ENCODE data around the gene R3HDM4. TPM values are rescaled to one million over a fixed set of nuclear protein-coding genes. Genes with fewer than 3 reads are reported as not detected.
A peak's percentile ranks its signal among the peaks of the same experiment; 100 is the strongest.

R3HDM4 gene
- polyA plus RNA-seq, 1 experiment = 24.0 TPM

- CTCF ChIA-PET = interaction anchor here (0.7 to 2.6 kb wide), 2 partner anchors 64 kb away, joined by 6 to 16 read pairs; partner anchors contain the start of gene WDR18
- Histone ChIP-seq H3K4me3 (ENCODE audit: low read depth, low read length) (no peak overlapping the region), H3K27ac (ENCODE audit: low read depth, low read length) (no peak overlapping the region), H3K9me3 (ENCODE audit: control insufficient read depth, insufficient read depth, low read length) (no peaks in the 10 kb centered on the region; the same call in 1 of the 2 replicates), H3K27me3 (ENCODE audit: control insufficient read depth, insufficient read depth, low read length) (peaks cover 27% of the 10 kb centered on the region)
- DNase-seq (ENCODE audit: low read depth, low spot score) = no peak
- TF ChIP-seq, protein P1, sequence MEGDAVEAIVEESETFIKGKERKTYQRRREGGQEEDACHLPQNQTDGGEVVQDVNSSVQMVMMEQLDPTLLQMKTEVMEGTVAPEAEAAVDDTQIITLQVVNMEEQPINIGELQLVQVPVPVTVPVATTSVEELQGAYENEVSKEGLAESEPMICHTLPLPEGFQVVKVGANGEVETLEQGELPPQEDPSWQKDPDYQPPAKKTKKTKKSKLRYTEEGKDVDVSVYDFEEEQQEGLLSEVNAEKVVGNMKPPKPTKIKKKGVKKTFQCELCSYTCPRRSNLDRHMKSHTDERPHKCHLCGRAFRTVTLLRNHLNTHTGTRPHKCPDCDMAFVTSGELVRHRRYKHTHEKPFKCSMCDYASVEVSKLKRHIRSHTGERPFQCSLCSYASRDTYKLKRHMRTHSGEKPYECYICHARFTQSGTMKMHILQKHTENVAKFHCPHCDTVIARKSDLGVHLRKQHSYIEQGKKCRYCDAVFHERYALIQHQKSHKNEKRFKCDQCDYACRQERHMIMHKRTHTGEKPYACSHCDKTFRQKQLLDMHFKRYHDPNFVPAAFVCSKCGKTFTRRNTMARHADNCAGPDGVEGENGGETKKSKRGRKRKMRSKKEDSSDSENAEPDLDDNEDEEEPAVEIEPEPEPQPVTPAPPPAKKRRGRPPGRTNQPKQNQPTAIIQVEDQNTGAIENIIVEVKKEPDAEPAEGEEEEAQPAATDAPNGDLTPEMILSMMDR (IDR thresholded peaks at IDR 0.05; ENCODE audit: low read depth, low read length) = no peak
- POLR2A ChIA-PET = no interaction called here
These were observed 6.4 kb upstream of the R3HDM4 start for GRCh38 chr19:919199-920050.

- TF ChIP-seq, protein P1 (IDR thresholded peaks at IDR 0.05; ENCODE audit: low read depth, low read length) = no peak
- Histone ChIP-seq H3K9me3 (ENCODE audit: control insufficient read depth, insufficient read depth, low read length) (no peaks in the 10 kb centered on the region; the same call in 1 of the 2 replicates), H3K4me3 (ENCODE audit: low read depth, low read length) (no peak overlapping the region), H3K27ac (ENCODE audit: low read depth, low read length) (no peak overlapping the region), H3K27me3 (ENCODE audit: control insufficient read depth, insufficient read depth, low read length) (peaks cover 27% of the 10 kb centered on the region)
- no peak for DNase-seq (ENCODE audit: low read depth, low spot score)
- ChIA-PET POLR2A (interaction anchor here (0.6 kb wide), 1 partner anchor 79 kb away, joined by 3 read pairs; no protein-coding TSS in a partner anchor), CTCF (interaction anchor here (0.7 kb wide), 1 partner anchor 65 kb away, joined by 6 read pairs; no protein-coding TSS in a partner anchor)
These were observed 5.6 kb upstream of the R3HDM4 start for GRCh38 chr19:918481-919198.

GRCh38 chr19:918152-918437 lies 5.1 kb upstream of the R3HDM4 start:
- ChIA-PET POLR2A (no interaction called here), CTCF (no interaction called here)
- TF ChIP-seq, protein P1 (IDR thresholded peaks at IDR 0.05; ENCODE audit: low read depth, low read length) = no peak
- Histone ChIP-seq H3K27ac (ENCODE audit: low read depth, low read length) (no peak overlapping the region), H3K27me3 (ENCODE audit: control insufficient read depth, insufficient read depth, low read length) (peaks cover 27% of the 10 kb centered on the region), H3K9me3 (ENCODE audit: control insufficient read depth, insufficient read depth, low read length) (no peaks in the 10 kb centered on the region; the same call in 1 of the 2 replicates), H3K4me3 (ENCODE audit: low read depth, low read length) (no peak overlapping the region)
- DNase-seq (ENCODE audit: low read depth, low spot score) = no peak

GRCh38 chr19:917323-918151 lies 4.5 kb upstream of the R3HDM4 start, which contains the start of gene KISS1R:
TSS of gene KISS1R (plus strand) at chr19:917333. CDS start at chr19:917503, 170 bp downstream.
- TF ChIP-seq, protein P1 (IDR thresholded peaks at IDR 0.05; ENCODE audit: low read depth, low read length) = peak; percentile 33
- DNase-seq (ENCODE audit: low read depth, low spot score) = no peak
- Histone ChIP-seq H3K9me3 (ENCODE audit: control insufficient read depth, insufficient read depth, low read length) (no peaks in the 10 kb centered on the region; the same call in 1 of the 2 replicates), H3K27ac (ENCODE audit: low read depth, low read length) (no peak within 1 kb of the TSS), H3K27me3 (ENCODE audit: control insufficient read depth, insufficient read depth, low read length) (peaks cover 27% of the 10 kb centered on the region), H3K4me3 (ENCODE audit: low read depth, low read length) (peak within 1 kb of the TSS; percentile 17; the same call in 1 of the 2 replicates)
- CTCF ChIA-PET = no interaction called here
- POLR2A ChIA-PET = no interaction called here
